VCaP (cell line): ENCODE data around the gene KIF1A.

Source experiments
- H3K27ac ChIP-seq: fragments of 450-650 bp; 2 replicates; pipeline ENCODE4 v1.5.1; 2017
- CTCF ChIP-seq: fragments of 450-650 bp; conservative IDR thresholded peaks from 2 replicates; pipeline ENCODE4 v1.5.1; 2017; ENCODE audit warnings: mild to moderate bottlenecking, moderate library complexity

Gene KIF1A

DNA sequence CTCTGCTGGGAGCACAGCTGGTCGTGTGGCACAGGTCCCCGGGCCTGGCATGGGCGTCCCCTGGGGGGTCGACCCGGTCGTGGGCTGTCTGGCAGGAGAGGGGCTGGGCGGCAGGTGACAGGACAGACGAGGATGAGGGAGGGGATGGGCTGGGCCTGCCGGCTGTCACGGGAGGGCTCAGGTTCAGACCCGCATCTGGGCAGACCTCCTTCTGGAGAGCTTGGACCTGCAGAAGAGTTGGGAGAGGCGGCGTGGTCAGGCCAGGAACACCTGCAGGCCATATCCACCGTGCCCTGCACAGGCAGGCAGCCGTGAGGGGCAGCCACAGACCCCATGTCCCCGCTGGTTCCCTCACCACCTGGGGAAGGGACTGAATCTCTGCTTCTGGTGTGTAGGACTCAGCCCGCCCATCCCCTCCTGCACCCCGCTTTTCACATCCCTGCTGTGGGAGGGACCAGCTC lies 102.8 kb downstream of the KIF1A start:
- H3K27ac ChIP-seq: no peak overlapping the region
- no peak for TF ChIP-seq CTCF

DNA sequence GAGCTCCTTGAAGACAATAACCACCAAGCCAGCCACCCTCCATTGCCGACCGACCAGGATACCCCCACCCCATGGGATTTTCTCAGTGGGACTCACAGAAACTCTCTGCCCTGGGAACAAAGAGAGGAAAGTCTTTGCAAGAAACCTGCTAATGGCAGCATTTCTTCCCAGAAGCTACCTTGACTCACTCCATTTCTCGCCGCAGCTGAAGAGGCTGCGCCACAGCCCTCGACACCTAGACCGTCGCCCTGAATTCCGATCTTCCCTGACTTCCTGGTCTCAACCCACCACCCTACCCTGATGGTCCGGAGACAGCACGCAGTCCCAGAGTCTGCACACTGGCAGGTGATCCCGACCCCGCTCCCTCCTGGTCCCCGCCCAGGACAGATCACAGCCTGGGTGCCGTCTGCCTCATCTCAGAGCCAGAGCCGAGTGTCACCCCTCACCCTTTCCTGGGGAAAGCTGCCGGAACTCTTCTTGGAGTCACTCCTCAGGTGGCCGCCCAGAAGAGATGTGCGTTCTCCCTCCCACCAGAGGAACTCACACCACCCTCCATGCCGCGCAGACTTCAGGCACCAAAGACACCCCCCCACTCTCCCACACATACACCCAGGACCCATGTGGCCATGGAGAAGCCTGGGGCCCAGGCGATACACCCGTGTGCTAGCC lies 103.8 kb downstream of the KIF1A start:
- no peak for TF ChIP-seq CTCF
- no peak overlapping the region for H3K27ac ChIP-seq

DNA sequence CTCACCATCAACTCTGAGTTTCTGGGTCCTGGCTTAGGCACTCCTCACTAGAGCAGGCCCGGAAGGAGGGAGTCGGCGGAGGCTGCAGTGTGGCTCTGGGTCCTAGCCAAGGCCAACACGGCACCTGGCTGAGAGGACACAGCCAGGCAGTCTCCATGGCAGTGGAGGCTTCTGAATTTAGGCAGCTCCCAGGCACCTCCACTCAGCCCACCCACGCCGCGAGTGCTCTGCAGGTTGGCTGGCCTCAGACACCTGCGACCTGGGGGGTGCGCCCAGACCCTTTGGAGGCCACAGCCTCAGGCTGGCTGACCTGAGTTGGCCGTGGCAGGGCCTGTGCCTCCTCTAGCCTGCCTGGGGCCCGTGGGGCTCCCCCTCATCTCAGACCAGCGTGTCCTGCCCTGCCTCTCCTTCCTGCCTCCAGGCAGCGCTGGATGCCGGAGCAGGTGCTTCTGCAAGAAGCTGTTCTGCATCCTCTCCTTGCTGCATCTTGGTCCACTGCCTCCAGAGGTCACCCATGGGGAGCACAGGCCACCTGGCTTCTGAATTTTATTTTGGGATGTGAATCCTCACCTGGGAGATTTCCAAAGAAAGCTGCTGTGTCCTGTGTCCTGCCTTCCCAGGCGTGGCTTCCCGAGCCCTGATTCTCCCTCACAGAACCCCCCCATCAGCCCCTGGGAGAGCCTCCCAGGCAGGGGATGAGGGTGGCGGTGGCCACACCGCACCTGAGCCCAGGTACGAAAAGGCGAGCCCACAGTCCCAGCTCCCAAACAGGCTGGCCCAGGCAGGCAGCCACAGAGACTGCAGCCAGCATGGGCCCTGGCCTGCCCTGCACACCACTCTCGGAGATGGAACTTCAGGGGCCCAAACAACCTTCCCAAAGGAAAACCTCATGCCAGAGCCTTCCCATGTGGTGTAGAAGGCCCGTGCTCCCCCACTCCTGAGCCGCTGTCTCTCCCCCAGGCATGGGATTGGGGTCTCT lies 105.0 kb downstream of the KIF1A start:
- no peak overlapping the region for H3K27ac ChIP-seq
- TF ChIP-seq CTCF: peak; percentile 15; the same call in 1 of the 2 replicates

- no peak overlapping the region for H3K27ac ChIP-seq
- no peak for TF ChIP-seq CTCF
Observed at GRCh38 chr2:240713928-240714746, 105.9 kb downstream of the KIF1A start.

GRCh38 chr2:240713071-240713927 lies 106.7 kb downstream of the KIF1A start:
- H3K27ac ChIP-seq: no peak overlapping the region
- TF ChIP-seq CTCF: no peak

- TF ChIP-seq CTCF: no peak
- H3K27ac ChIP-seq: no peak overlapping the region
Observed at GRCh38 chr2:240712121-240712520, 107.9 kb downstream of the KIF1A start.
